Stimulated activated CD8-positive, alpha-beta memory T cell treated with anti-CD3 and anti-CD28 coated beads, Interleukin-15, amount 100 ng/mL, for 24 hours (primary cell): ENCODE data around the gene APOBEC3C.
"Not testable (repeated sequence)": the region's sequence is repeated elsewhere in the genome, so short reads cannot be mapped to it uniquely, and the experiment has no call there.

ENCODE experiments used
- DNase-seq: peaks from one replicate; pipeline ENCODE4 v3.0.0-alpha.2; 2020; ENCODE audit warnings: low read depth

APOBEC3C gene

GRCh38 chr22:39021552-39022250 lies 7.6 kb downstream of the APOBEC3C start:
- no peak for DNase-seq

GRCh38 chr22:39024519-39025308 lies 10.7 kb downstream of the APOBEC3C start:
- DNase-seq = no peak

- DNase-seq = no peak
Observed at GRCh38 chr22:39026509-39027150, 12.6 kb downstream of the APOBEC3C start.

DNA sequence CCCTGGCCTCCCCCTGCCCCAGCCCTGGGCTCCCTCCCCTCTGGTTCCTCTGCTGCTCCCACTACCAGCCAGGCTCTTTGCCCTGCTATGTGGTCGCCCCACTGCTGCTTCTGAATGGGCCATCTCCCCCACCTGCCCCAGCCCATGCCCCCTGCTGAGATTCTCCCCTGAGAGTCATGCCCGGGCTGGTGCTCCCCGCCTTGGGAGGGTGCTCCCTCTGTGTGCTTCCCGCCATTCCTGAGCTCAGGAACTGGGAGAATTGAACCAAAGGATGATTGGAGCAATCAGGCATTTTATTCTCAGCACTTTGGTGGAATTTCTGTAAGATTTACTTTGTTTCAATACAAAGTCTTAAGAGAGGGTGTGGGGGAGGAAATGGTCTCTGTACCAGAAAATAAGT lies 13.7 kb downstream of the APOBEC3C start:
- DNase-seq = no peak

GRCh38 chr22:39028281-39028680 lies 14.2 kb downstream of the APOBEC3C start:
- DNase-seq = no peak

GRCh38 chr22:39029227-39029626 lies 15.2 kb downstream of the APOBEC3C start:
- no peak for DNase-seq

- DNase-seq = no peak
Observed at GRCh38 chr22:39030705-39031104, 16.6 kb downstream of the APOBEC3C start.

DNA sequence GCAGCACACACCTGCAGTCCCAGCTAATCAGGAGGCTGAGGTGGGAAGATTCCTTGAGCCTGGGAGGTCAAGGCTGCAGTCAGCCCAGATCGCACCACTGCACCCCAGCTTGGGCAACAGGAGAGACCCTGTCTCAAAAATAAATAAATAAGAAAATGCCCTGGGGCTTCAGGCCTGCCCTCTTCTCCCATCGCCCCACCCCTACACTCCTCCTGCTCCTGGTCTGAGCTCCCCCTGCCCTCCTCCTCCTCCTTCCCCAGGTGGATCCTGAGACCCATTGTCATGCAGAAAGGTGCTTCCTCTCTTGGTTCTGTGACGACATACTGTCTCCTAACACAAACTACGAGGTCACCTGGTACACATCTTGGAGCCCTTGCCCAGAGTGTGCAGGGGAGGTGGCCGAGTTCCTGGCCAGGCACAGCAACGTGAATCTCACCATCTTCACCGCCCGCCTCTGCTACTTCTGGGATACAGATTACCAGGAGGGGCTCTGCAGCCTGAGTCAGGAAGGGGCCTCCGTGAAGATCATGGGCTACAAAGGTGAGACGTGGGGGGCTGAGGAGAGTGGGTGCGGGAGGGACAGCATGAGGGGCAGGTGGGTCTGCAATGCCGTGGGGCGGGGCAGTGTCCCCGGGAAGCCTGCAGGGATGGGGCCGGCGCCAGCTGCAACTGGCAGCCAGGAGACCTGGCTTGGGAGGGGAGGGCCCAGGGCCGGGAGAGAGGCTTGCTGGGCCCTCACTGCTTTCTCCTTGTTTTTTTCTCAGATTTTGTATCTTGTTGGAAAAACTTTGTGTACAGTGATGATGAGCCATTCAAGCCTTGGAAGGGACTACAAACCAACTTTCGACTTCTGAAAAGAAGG lies 17.6 kb downstream of the APOBEC3C start:
- not testable (repeated sequence) for DNase-seq

- not testable (repeated sequence) for DNase-seq
Observed at GRCh38 chr22:39037071-39037470, 23.0 kb downstream of the APOBEC3C start.

- DNase-seq = no peak
Observed at GRCh38 chr22:39039306-39040126, 25.5 kb downstream of the APOBEC3C start.

DNA sequence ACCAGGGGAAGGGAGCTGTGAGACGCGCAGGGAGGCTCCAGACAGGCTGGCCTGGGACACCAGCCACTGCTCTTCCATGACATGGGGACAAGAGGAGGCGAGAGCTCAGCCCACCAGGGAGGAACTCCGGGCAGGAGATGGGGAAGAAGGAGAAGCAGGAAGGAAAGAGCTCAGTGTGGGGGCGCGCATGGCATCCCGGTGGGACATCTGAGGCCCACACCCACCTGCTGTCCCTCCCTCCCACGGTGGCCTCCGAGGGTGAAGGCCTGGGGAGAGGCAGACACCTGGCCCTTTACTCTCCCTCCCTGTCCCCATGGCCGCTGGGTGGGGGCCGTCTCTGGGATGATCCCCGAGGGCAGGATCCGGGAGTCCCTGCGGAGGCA lies 26.1 kb downstream of the APOBEC3C start:
- not testable (repeated sequence) for DNase-seq

DNA sequence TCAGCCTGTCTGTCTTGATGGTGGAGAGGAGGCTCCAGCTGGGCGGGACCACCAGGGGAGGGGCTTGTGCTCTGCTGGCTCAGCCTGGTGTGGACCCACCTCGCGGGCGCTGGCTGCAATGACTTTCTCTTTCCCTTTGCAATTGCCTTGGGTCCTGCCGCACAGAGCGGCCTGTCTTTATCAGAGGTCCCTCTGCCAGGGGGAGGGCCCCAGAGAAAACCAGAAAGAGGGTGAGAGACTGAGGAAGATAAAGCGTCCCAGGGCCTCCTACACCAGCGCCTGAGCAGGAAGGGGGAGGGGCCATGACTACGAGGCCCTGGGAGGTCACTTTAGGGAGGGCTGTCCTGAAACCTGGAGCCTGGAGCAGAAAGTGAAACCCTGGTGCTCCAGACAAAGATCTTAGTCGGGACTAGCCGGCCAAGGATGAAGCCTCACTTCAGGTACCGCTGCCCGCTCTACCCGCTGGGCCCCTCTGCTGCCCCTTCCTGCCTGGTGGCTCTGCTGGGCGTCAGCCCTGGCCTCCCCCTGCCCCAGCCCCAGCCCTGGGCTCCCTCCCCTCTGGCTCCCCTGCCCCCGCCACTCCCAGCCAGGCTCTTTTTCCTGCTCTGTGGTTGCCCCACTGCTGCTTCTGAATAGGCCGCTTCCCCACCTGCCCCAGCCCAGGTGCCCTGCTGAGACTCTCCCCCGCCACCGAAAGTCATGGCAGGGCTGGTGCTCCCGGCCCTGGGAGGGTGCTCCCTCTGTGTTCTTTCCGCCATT lies 26.7 kb downstream of the APOBEC3C start, which contains the start of gene APOBEC3F:
Gene APOBEC3F, plus strand, starts transcription at position 327 of the 759 bp plus-strand sequence. Its CDS starts 97 bp downstream, at position 424.
- peak; percentile 11 for DNase-seq

DNA sequence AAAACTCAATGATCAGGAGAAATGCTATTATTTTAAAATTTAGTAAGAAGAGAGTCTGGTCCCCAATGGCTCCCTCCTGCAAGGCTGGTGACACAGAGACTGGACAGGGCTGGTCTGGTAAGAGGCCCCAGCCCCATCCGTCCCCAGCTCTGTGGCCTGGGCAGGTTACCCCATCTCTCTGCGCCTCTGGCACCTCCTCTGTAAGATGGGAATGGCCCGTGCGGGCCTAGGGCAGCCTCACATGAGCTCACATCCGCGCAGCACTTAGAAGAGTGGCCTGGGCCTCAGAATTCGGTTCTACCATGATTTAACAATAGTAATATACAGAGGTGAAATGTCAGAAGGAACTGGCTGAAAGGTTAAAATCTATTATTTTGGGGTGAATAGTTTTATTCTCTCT lies 27.9 kb downstream of the APOBEC3C start:
- DNase-seq = no peak

GRCh38 chr22:39043063-39043462 lies 29.0 kb downstream of the APOBEC3C start:
- not testable (repeated sequence) for DNase-seq

GRCh38 chr22:39045136-39045535 lies 31.1 kb downstream of the APOBEC3C start:
- not testable (repeated sequence) for DNase-seq

DNA sequence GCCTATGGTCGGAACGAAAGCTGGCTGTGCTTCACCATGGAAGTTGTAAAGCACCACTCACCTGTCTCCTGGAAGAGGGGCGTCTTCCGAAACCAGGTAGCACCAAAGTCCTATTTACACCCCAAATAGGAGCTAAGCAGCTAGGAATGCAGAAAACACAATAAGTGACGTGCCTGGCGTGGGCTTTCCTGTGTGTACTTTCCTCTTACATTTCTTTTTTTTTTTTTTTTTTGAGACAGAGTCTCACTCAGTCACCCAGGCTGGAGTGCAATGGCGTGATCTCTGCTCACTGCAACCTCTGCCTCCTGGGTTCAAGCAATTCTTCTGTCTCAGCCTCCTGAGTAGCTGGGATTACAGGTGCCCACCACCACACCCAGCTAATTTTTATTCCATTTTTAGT lies 35.4 kb downstream of the APOBEC3C start:
- DNase-seq = not testable (repeated sequence)

DNA sequence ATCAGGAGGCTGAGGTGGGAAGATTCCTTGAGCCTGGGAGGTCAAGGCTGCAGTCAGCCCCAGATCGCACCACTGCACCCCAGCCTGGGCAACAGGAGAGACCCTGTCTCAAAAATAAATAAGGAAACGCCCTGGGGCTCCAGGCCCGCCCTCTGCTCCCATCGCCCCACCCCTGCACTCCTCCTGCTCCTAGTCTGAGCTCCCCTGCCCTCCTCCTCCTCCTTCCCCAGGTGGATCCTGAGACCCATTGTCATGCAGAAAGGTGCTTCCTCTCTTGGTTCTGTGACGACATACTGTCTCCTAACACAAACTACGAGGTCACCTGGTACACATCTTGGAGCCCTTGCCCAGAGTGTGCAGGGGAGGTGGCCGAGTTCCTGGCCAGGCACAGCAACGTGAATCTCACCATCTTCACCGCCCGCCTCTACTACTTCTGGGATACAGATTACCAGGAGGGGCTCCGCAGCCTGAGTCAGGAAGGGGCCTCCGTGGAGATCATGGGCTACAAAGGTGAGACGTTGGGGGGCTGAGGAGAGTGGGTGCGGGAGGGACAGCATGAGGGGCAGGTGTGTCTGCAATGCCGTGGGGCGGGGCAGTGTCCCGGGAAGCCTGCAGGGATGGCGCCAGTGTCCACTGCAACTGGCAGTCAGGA lies 37.9 kb downstream of the APOBEC3C start:
- not testable (repeated sequence) for DNase-seq

DNA sequence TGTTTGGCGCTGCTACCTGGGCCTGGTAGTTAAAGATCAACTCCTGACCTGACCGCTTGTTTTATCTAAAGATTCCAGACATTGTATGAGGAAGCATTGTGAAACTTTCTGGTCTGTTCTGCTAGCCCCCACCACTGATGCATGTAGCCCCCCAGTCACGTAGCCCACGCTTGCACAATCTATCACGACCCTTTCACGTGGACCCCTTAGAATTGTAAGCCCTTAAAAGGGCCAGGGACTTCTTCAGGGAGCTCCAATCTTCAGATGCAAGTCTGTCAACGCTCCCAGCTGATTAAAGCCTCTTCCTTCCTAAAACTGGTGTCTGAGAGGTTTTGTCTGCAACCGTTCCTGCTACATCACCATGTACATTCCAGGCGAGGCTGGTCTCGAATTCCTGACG lies 41.6 kb downstream of the APOBEC3C start:
- DNase-seq = no peak

GRCh38 chr22:39061290-39061689 lies 47.2 kb downstream of the APOBEC3C start:
- DNase-seq = not testable (repeated sequence)

GRCh38 chr22:39061951-39062350 lies 47.9 kb downstream of the APOBEC3C start:
- DNase-seq = not testable (repeated sequence)
